ENCODE results near the gene CCDC6. TPM values are rescaled to one million over a fixed set of nuclear protein-coding genes. Genes with fewer than 3 reads are reported as not detected.

The CCDC6 gene
- total and polyA plus RNA-seq, 2 of the 8 experiments (the other 6 are each of a cell fraction or from before 2014, with no cell fraction given): 42.2 to 74.4 TPM

GRCh38 chr10:59812519-59813122 lies 93.7 kb downstream of the CCDC6 start (continued):
- no peak for TF ChIP-seq E2F6 (IDR thresholded peaks at IDR 0.05)
- TF ChIP-seq ATF2 (IDR thresholded peaks at IDR 0.05; ENCODE audit: low read length): no peak
- no peak for TF ChIP-seq MAFK (IDR thresholded peaks at IDR 0.05; ENCODE audit: low read depth, low read length)

Measured in H1 (cell line).